GM19025 (cell line): ENCODE results near the gene COL18A1.

Experiments
- ATAC-seq: cut with Tn5 transposase; IDR thresholded peaks from one replicate; pipeline ENCODE4 v1.9.1; 2021; ENCODE audit warnings: mild to moderate bottlenecking, low read depth, moderate library complexity; ENCODE audit not compliant: unreplicated experiment

Gene COL18A1

DNA sequence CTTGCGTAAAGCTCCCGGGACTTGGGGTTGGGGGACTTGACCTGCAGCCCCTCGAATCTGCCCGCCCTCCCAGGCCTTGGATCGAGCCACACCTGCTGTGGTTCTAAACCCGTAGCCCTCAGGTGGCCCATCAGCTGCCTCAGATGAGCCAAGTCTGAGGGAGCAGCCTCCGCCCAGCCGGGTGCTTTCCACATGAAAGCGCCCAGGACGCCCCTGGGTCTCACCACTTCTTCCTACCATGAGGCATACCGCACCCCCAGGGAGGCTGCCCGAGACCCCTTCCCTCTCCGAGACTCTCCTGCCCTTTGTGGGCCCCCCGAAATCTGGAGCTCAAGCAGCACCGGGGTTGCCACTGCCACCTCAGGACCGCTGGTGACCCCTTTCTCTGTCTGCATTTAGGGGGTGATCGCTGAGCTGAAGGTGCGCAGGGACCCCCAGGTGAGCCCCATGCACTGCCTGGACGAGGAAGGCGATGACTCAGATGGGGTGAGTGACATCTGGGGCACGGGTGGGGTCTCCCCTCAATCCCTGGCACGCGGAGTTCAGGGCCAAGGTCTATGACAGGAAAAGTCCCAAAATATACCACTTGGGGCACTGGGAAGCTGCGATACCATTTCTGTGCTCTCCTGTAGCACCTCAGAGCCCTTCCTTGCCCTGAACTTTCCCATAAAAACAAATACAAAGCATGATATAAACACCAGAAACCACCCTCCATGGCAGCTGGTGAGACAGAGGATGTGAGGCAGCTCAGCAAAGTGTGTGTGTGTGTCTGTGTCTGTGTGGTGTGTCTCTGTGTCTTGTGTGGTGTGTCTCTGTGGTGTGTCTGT lies 68.7 kb downstream of the COL18A1 start:
- ATAC-seq = no peak

DNA sequence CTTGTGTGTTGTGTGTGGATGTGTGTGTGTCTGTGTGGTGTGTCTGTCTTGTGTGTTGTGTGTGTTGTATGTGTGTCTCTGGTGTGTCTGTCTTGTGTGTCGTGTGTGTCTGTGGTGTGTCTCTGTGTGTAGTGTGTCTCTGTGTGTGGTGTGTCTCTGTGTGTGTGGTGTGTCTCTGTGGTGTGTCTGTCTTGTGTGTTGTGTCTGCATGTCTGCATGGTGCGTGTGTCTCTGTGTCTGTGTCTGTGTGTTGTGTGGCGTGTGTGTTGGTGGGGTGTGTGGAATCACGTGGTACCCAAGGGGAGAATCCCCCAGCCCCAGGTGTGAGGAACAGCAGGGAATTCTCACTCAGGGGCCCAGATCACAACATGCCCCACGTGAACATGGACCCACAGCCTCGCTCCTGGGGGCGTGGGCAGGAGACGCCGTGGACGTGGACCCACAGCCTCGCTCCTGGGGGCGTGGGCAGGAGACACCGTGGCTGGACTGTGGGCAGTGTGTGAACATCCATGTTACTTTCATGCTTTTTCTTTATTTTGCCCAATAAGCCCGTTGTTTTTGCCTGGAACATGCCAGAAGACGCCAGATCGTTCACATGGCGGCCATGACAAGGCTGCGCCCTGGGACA lies 69.5 kb downstream of the COL18A1 start:
- no peak for ATAC-seq

DNA sequence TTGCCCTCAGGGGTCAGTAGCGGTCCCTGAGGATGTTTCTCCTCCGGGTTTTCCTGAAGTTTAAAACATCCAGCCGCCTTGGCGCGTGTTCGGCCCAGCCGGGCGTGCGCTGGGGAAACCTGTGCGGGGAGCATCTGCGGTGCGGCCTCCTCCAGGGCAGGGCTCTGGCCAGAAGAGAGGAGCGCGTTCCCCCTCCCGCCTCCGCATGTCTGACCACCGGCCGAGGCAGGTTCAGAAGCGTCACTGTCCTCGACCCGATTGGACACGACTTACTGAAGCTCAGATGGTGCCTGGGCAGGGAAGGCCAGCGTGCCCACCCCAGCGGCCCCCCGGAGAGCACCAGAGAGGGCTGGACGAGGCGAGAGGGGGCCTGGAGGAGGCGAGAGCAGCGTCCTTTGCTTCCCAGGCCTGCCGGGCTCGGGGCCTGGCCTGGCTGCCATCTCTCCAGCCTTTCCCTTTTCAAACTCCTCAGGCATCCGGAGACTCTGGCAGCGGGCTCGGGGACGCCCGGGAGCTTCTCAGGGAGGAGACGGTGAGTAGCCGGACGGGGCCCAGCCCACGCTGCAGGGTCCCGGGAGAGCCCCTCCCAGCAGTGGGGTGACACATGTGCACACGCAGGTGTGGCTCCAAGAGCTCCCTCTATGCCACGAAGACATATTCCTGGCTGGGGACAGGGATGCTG lies 70.2 kb downstream of the COL18A1 start:
- ATAC-seq = no peak

DNA sequence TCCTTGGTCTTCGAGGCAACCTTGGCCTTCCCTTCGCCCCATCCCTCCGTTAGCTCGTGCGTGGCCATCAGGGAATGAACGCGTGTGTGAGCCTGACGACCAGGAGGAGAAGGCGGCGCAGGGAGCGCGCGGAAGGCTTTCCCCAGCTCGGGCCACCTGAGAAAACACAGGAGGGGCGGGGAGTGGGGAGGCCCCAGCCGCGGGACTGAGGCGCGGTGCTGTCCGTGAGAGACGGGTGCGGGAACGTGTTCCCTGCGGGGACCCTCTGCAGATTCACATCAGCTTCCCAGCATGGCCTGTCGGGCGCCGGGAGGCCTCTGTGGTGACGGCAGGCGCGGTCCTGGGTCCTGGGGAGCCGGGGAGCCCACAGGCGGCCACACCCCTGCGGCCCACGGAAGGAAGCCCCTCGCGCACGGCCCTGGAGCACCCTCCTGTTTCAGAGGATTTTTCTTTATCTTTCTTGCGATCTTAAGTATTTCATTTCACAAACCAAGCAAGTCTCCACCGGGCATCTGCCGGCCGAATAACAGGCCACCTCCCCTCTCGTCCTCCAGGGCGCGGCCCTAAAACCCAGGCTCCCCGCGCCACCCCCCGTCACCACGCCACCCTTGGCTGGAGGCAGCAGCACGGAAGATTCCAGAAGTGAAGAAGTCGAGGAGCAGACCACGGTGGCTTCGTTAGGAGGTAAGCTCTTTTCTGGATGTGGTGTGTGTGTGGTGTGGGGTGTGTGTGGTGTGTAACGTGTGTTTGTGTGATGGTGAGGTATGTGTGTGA lies 71.0 kb downstream of the COL18A1 start:
- no peak for ATAC-seq

DNA sequence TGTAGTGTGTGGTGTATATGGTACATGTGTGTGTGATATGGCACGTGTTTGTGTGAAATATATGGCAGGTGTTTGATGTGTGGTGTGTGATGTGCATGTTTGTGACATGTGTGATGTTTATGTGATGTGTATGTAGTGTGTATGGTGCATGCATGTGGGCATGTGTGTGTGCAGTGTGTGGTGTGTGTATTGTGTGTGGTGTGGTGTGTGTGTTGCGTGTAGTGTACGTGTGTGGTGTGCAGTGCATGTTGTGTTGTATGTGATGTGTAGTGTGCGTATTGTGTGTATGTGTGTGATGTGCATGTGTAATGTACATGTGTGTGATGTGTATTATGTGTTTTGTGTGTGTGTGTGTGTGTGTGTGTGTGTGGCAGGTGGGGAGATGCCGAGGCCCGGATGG lies 71.6 kb downstream of the COL18A1 start:
- ATAC-seq = no peak

DNA sequence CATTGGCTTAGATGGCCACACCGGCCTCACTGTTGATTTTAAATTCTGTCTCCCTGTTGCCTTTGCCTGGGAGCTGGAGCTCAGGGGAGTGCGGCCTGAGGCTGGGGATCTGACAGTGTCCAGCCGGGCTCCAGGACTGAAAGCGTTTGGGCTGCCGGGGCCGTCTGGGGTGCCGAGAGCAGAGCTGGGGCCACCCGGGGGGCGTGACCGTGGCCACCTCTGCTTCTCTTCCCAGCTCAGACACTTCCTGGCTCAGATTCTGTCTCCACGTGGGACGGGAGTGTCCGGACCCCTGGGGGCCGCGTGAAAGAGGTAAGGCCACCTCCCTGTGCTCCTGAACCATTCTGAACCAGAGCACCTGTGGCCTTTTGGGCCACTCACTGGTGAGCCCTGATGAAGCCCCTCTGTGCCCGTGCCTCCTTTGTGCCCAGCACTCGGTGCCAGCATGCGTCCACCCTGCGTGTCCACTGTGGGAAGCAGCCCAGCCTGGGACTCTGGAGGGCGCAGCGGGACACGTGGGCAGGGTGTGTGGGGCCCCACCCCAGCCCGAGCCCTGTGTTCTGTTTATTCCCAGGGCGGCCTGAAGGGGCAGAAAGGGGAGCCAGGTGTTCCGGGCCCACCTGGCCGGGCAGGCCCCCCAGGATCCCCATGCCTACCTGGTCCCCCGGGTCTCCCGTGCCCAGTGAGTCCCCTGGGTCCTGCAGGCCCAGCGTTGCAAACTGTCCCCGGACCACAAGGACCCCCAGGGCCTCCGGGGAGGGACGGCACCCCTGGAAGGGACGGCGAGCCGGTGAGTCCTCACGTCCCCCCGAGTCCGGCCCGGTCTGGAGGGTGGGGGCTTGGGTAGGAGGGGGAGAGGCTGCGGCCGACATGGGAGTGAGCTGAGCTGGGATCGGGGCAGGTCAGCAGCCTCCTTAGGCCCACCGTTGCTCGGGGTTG lies 72.5 kb downstream of the COL18A1 start:
- no peak for ATAC-seq

DNA sequence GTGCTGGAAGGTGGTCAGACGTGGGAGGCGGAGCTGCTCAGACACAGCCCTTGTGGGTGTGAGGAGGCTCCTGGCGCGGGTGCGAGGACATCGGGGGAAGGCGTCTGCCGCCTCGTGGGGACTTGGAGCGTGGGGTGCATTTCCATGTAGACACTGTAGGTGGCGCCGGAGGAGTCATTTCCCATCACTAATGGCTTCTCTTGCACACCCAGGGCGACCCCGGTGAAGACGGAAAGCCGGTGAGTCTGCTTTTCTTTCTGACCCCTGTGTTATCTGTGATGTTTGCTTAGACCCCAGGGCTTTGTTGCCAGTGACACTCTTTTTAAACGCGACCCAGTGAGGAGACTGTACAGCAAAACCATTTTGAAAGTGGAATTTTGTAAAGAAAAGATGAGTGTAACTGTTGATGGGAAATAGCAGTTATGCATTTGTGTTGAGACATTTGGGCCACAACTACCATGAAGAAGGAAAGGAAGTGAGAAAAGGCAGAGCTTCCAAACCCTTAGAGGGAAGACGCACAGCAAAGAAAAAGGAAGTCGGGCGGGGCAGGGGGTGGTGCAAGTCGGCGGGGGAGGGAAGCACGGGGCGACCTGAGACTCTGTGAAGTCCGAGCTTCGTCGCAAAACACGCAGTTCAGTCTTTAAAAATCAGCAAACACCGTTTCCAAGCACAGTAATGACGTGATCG lies 73.3 kb downstream of the COL18A1 start:
- ATAC-seq = no peak

DNA sequence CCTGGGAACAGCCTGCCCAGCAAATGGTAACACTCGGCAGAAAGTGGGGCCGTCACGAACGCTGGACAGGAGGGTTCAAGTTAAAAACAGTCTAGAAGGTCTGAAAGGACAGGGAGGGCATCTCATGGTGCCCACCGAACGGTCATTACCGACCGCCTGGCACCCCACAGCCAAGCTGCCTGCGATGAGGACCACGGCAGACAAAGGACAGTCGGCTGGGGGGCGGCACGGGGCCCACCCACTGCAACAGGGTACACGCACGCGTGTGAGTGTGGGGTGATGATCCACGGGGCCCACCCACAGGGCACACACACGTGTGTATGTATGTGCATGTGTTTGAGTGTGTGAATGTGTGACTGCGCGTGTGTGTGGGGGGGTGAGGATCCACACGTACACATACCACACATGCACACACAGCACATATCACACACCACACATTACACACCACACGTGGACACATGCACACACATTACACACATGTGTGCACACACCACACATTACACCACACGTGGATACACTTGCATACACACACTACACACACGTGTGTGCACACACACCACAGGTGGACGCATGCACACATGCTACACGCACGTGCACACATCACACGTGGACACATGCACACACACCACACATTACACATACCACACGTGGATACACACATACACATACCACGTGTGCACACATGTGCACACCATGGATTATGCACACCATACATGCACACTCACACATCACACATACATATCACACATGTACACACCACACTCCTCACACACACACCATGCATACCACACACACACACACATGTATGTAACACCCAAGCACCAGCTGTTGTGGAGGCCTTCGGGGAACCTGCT lies 74.1 kb downstream of the COL18A1 start:
- ATAC-seq = no peak

DNA sequence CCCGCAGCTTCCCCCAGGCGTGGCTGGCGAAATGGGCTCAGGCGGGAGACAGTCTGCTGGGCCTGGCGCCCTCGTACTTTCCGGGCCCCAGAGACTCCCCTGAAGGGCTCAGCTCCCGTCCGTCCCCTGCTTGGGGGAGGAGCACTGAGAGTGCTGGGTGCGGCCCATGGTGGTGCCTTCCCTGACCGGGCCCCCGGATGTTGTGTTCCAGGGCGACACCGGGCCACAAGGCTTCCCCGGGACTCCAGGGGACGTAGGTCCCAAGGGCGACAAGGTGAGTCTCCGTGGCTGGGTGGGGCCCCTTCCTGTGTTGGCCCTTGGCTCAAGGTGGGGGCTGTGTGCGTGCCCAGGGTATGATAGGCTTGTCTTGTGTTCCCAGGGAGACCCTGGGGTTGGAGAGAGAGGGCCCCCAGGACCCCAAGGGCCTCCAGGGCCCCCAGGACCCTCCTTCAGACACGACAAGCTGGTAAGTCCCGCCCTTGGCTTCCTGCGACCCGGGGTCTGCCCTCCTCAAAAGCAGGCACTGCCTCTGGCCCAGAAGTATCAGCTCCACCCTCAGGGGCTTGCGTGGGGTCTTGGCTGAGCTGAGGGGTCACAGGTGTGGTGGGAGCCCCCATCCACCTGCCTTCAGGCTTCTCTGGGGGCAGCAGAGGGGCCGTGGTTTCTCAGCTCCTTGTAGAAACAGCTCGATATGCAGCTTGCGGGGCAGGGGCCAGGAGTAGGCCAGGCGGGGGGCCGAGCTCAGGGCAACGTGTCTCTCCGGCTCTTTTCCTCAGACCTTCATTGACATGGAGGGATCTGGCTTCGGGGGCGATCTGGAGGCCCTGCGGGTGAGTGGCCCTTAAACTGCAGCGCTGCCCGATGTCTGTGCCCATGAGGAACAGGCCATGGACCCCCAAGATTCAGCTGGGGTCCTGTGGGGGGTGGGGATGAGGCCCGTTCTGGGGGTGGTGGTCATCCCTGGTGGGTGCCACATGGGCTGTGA lies 75.0 kb downstream of the COL18A1 start:
- ATAC-seq = no peak

DNA sequence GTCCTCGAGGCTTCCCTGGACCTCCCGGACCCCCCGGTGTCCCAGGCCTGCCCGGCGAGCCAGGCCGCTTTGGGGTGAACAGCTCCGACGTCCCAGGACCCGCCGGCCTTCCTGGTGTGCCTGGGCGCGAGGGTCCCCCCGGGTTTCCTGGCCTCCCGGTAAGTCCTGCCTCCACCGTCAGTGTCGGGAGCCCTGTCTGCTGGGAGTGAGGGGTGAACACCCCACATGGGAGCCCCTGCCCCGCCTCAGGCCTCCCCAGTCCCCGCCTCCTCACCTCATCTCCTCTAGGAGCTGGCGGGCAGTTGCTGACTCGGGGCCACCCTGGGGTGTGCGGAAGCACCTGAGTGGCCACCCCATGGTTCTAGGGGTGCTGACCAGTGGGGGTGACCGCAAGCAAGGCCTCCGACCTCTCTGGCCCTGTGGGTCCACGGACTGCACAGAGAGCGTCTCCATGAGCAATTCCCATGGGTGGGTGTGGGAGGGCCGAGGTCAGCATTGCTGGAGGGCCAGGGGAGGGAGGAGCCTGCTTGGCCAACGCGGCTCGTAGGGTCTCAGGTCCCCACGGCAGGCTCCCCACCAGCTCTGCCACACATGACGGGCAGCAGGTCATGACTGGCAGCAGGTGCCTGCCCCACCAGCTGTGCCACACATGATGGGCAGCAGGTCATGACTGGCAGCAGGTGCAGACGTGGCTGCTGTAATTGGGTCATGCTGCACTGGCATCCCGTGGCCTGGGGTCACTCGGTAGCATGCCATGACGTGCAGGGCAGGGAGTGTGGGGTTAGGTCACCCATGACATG lies 75.9 kb downstream of the COL18A1 start:
- ATAC-seq = no peak

DNA sequence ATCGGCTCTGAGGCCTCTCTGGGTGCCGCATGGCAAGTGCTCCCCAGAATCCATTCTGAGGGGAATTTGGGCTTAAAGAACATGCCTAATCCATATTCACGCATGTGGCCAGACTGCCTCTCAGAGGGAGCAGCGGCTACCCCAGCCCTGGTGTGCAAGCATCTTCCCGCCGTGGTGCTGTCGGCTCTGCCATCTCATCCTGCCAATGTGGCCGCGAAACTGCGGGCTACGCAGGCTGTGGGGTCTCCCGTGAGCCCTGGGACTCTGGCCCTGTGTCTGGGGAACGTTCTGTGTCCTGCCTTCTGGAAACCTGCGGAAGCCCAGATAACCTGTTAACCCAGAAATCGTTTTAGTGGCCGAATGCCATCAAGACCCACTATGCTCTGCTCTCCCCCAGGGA lies 76.6 kb downstream of the COL18A1 start:
- ATAC-seq = no peak

DNA sequence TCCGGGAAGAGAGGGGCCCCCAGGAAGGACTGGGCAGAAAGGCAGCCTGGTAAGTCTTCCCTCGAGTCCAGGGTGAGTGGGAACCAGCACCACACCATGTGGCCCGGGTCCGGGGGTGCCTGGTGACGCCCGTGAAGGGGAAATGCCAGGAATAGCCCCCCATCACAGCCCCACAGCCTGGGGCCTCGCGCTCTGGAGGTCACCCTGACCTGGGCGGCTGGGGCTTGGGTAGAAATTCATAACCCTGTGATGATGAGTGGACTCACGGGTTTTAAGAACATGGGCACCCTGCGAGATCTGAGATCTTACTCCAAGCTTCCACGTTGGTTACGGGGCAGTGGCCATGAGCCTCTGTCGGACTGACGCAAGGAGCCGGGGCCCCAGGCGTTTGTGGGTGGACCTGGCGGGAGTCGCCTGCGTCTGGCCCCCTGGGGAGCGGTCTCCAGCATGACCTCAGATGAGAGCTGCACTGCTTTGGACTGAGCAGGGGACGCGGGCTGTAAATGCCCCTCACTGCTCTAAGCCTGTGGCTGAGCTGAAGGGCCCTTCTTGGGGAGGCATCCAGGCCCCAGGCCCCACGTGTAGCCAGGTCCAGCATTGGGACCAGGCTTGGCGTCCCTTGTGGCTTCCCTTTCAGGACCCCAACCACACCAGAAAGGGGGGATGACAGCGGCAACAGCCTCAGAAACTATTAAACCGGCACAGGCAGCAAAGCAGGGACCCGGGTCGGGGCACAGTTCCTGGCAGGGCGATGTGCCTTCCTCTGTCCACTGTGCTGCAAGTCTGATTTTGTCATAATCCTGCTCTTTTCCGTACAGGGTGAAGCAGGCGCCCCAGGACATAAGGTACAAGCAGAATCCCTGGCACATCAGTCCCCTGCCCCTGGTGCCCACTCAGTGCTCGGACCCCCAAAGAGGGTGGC lies 77.3 kb downstream of the COL18A1 start:
- ATAC-seq = no peak

DNA sequence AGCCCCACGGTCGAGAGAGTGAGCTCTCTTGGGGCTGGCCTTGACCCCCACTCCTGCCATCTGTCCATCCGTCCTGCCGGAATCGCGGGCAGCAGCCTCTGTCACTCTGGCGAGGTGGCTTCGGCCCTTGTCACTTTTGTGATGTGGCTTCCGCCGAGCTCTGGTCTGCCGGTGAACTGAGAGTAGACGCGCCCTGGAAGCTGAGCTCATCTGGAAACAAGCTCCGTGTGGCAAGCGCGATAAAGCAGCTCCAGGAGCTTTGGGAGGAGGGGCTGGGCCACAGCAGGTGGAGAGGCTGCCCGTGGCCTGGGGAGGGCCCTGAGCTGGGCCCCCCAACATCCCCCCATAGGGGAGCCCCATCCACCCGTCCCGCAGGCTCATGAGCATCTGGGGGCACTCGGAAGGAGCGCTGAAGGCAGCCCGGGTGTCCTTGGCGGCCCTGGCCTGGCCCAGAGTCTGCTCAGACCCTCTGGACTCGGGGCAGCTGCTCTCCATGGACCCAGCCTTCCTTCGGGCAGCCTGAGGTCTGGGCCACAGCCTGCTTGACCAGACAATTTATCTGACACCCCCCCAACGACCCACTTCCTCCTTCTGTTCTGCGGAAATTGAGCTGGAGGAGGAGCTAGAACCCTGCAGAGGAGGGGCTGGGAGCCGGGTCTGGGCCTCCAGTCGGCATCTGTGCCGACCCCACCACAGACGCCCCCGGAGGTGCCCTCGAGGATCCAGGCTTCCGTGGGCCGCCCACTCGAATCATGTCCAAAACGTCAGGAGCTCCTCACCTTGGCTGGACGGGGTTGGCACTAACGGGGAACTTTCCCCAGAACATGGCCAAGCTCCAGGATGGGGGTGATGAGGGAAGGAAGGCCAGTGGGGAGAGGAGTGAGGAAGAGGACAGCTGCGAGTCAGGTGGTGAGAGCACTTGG lies 78.2 kb downstream of the COL18A1 start:
- no peak for ATAC-seq

DNA sequence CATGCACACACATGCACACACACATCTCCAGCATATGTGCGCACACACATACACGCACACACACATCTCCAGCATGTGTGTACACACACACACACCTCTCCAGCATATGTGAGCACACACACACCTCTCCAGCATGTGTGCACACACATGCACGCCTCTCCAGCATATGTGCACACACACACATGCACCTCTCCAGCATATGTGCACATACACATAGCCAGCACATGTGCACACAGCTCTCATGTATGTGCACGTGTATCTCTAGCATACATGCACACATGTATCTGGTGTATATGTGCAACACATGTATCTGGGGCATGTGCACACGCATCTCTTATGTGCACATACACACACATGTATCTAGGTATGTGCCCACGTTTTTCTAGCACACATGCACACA lies 79.4 kb downstream of the COL18A1 start:
- ATAC-seq = no peak
